GM12878 (cell line): ENCODE results near the gene TMEM132D.

Experiments used
- CREM ChIP-seq: IDR thresholded peaks from 2 replicates; pipeline ENCODE4 v1.6.1; 2014; ENCODE audit warnings: antibody characterized with exemption, low read depth
- CTCF ChIP-seq, 3 experiments: IDR thresholded peaks in 2 of 3; conservative IDR thresholded peaks in 1 of 3; 2 replicates each; pipeline ENCODE4 v1.5.1; 2011; ENCODE audit warnings: low read depth in 3 of 3, low read length in 3 of 3, mild to moderate bottlenecking in 3 of 3, control low read depth in 2 of 3, moderate library complexity in 2 of 3, inconsistent platforms in 1 of 3, mixed read lengths in 1 of 3; ENCODE audit not compliant: control insufficient read depth in 2 of 3, insufficient read depth in 1 of 3; ENCODE audit errors: extremely low read depth in 1 of 3
- GABPA ChIP-seq: IDR thresholded peaks from 2 replicates; pipeline ENCODE4 v1.6.1; 2014; ENCODE audit warnings: antibody characterized with exemption, low read depth, mild to moderate bottlenecking, inconsistent platforms
- GATAD2B ChIP-seq: fragments of 450-650 bp; conservative IDR thresholded peaks from 2 replicates; pipeline ENCODE4 v1.6.1; 2017; ENCODE audit warnings: low read depth, mild to moderate bottlenecking, moderate library complexity
- JUND ChIP-seq: IDR thresholded peaks from 2 replicates; pipeline ENCODE4 v1.6.1; 2012; ENCODE audit warnings: low read depth, mild to moderate bottlenecking, low read length, improper control_type of control experiment, moderate library complexity
- KDM1A ChIP-seq: fragments of 200-600 bp; sonication (generic); IDR thresholded peaks from 2 replicates; pipeline ENCODE4 v1.6.1; 2016; ENCODE audit warnings: borderline replicate concordance
- NR2F1 ChIP-seq: fragments of 450-650 bp; conservative IDR thresholded peaks from 2 replicates; pipeline ENCODE4 v1.6.1; 2017; ENCODE audit warnings: mild to moderate bottlenecking
- RAD21 ChIP-seq: IDR thresholded peaks from 2 replicates; pipeline ENCODE4 v1.6.1; 2011; ENCODE audit warnings: mild to moderate bottlenecking, low read depth, low read length, moderate library complexity; ENCODE audit not compliant: insufficient read depth
- SREBF2 ChIP-seq: IDR thresholded peaks from 2 replicates; pipeline ENCODE4 v1.6.1; 2012; ENCODE audit warnings: mild to moderate bottlenecking, low read length
- SRF ChIP-seq, 2 experiments: IDR thresholded peaks; 2 replicates each; pipeline ENCODE4 v1.6.1; 2011; ENCODE audit warnings: low read depth in 2 of 2, low read length in 2 of 2, mild to moderate bottlenecking in 1 of 2, moderate library complexity in 1 of 2
- SUZ12 ChIP-seq: fragments of 200-600 bp; sonication (generic); IDR thresholded peaks from one replicate; pipeline ENCODE4 v1.6.1; 2018; ENCODE audit warnings: antibody characterized with exemption, mild to moderate bottlenecking; ENCODE audit not compliant: unreplicated experiment
- USF2 ChIP-seq: IDR thresholded peaks from 2 replicates; pipeline ENCODE4 v1.6.1; 2011; ENCODE audit warnings: low read depth, low read length, improper control_type of control experiment, borderline replicate concordance

- TF ChIP-seq CTCF (IDR thresholded peaks at IDR 0.05 in 2 of 3, conservative IDR thresholded peaks at IDR 0.05 in 1 of 3; ENCODE audit: control insufficient read depth in 2 of 3, extremely low read depth in 1 of 3, insufficient read depth in 1 of 3, low read depth in 3 of 3, low read length in 3 of 3) = no peak
- TF ChIP-seq JUND = no peak
- TF ChIP-seq SUZ12 = no peak
- no peak for TF ChIP-seq SREBF2
- no peak for TF ChIP-seq GATAD2B
- no peak for TF ChIP-seq RAD21
- TF ChIP-seq CREM = no peak
- no peak for TF ChIP-seq KDM1A
- no peak for TF ChIP-seq NR2F1
- no peak for TF ChIP-seq GABPA
- no peak for TF ChIP-seq SRF (IDR thresholded peaks at IDR 0.05; ENCODE audit: low read depth in 2 of 2, low read length in 2 of 2)
- no peak for TF ChIP-seq USF2
Measured at GRCh38 chr12:129069886-129070285, 833.9 kb downstream of the TMEM132D start.
